GM23248 (cell line): ENCODE data around the gene TMEM259.

Experiments
- EZH2 ChIP-seq: fragments of 200-600 bp; sonication (generic); IDR thresholded peaks from 2 replicates; pipeline ENCODE4 v1.6.1; 2018; ENCODE audit warnings: antibody characterized with exemption, mild to moderate bottlenecking; ENCODE audit not compliant: insufficient read depth, poor library complexity, severe bottlenecking
- EZH2phosphoT487 ChIP-seq: fragments of 200-600 bp; sonication (generic); IDR thresholded peaks from 2 replicates; pipeline ENCODE4 v1.6.1; 2018; ENCODE audit warnings: antibody characterized with exemption, moderate library complexity, mild to moderate bottlenecking, low read depth; ENCODE audit not compliant: insufficient read depth

DNA sequence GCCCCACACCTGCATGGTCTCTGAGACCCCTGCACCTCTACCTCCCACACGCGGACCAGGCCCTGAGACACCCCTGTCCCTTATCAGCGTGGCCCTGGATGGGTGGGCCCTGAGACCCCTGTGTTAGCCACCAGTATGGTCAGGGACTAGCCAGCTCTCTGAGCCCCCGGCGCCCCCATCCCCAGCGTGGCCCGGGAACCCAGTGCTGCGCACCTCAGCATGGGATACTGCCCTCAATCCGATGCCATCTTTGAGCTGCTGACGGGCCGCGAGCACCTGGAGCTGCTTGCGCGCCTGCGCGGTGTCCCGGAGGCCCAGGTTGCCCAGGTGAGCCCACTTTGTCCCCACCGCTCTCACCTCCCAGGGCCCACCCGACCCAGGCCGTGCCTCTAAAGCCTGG is 41.1 kb upstream of the TMEM259 start:
- TF ChIP-seq EZH2 = no peak
- TF ChIP-seq EZH2phosphoT487 = no peak
